HG03442 (cell line): ENCODE data around the gene LATS2.

Source experiments
- ATAC-seq: cut with Tn5 transposase; IDR thresholded peaks from one replicate; pipeline ENCODE4 v1.9.1; 2021; ENCODE audit warnings: mild to moderate bottlenecking, moderate library complexity; ENCODE audit not compliant: unreplicated experiment

Gene LATS2

GRCh38 chr13:21048901-21049698 is 12.3 kb downstream of the LATS2 start:
- no peak for ATAC-seq

GRCh38 chr13:21047591-21048282 is 13.6 kb downstream of the LATS2 start:
- no peak for ATAC-seq

- ATAC-seq, result no peak
Measured at GRCh38 chr13:21047087-21047486, 14.3 kb downstream of the LATS2 start.

GRCh38 chr13:21046203-21046602 is 15.2 kb downstream of the LATS2 start:
- no peak for ATAC-seq

GRCh38 chr13:21045100-21045499 is 16.3 kb downstream of the LATS2 start:
- ATAC-seq, result no peak

GRCh38 chr13:21043898-21044297 is 17.5 kb downstream of the LATS2 start:
- ATAC-seq, result no peak

- no peak for ATAC-seq
Measured at GRCh38 chr13:21040120-21040826, 21.1 kb downstream of the LATS2 start.

GRCh38 chr13:21039097-21039800 is 22.1 kb downstream of the LATS2 start:
- no peak for ATAC-seq

GRCh38 chr13:21037656-21038055 is 23.7 kb downstream of the LATS2 start:
- no peak for ATAC-seq

GRCh38 chr13:21035498-21035897 is 25.9 kb downstream of the LATS2 start:
- no peak for ATAC-seq

GRCh38 chr13:21034603-21035191 is 26.7 kb downstream of the LATS2 start:
- ATAC-seq, result no peak

GRCh38 chr13:21033856-21034602 is 27.4 kb downstream of the LATS2 start:
- no peak for ATAC-seq

- ATAC-seq, result no peak
Measured at GRCh38 chr13:21033212-21033840, 28.1 kb downstream of the LATS2 start.

- no peak for ATAC-seq
Measured at GRCh38 chr13:21032656-21033055, 28.7 kb downstream of the LATS2 start.

- ATAC-seq, result no peak
Measured at GRCh38 chr13:21031594-21032275, 29.7 kb downstream of the LATS2 start.

- no peak for ATAC-seq
Measured at GRCh38 chr13:21025539-21025938, 35.8 kb downstream of the LATS2 start.

GRCh38 chr13:21022056-21022979 is 39.1 kb downstream of the LATS2 start:
- ATAC-seq, result no peak

- ATAC-seq, result no peak
Measured at GRCh38 chr13:21020581-21020980, 40.8 kb downstream of the LATS2 start.
